ENCODE data around the gene KDM4C. TPM values are rescaled to one million over a fixed set of nuclear protein-coding genes. Genes with fewer than 3 reads are reported as not detected.

The KDM4C gene
- total and polyA plus RNA-seq, 2 of the 13 experiments (the other 11 are each of a cell fraction or from before 2014, with no cell fraction given): 19.4 to 23.6 TPM

- TF ChIP-seq, protein P1, sequence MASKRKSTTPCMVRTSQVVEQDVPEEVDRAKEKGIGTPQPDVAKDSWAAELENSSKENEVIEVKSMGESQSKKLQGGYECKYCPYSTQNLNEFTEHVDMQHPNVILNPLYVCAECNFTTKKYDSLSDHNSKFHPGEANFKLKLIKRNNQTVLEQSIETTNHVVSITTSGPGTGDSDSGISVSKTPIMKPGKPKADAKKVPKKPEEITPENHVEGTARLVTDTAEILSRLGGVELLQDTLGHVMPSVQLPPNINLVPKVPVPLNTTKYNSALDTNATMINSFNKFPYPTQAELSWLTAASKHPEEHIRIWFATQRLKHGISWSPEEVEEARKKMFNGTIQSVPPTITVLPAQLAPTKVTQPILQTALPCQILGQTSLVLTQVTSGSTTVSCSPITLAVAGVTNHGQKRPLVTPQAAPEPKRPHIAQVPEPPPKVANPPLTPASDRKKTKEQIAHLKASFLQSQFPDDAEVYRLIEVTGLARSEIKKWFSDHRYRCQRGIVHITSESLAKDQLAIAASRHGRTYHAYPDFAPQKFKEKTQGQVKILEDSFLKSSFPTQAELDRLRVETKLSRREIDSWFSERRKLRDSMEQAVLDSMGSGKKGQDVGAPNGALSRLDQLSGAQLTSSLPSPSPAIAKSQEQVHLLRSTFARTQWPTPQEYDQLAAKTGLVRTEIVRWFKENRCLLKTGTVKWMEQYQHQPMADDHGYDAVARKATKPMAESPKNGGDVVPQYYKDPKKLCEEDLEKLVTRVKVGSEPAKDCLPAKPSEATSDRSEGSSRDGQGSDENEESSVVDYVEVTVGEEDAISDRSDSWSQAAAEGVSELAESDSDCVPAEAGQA (IDR thresholded peaks at IDR 0.05; ENCODE audit: low read depth): peak; percentile 81; the same call in 1 of the 2 replicates
- TF ChIP-seq, protein P1 (CRISPR knock-in tag; IDR thresholded peaks at IDR 0.05; ENCODE audit: borderline replicate concordance): no peak
- peak; percentile 40; the same call in 1 of the 2 replicates for TF ChIP-seq NKX3-1 (CRISPR knock-in tag; IDR thresholded peaks at IDR 0.05)
- peak; percentile 80 for TF ChIP-seq ZSCAN21 (CRISPR knock-in tag; IDR thresholded peaks at IDR 0.05; ENCODE audit: borderline replicate concordance)
- TF ChIP-seq ZNF761 (CRISPR knock-in tag; conservative IDR thresholded peaks at IDR 0.05): 0 out of 2 replicates have a peak, but pooled peaks have one; percentile 28
- no peak for TF ChIP-seq ZNF101 (CRISPR knock-in tag; IDR thresholded peaks at IDR 0.05; ENCODE audit: borderline replicate concordance, low read depth)
- peak; percentile 74 for TF ChIP-seq ZBTB7B (CRISPR knock-in tag; IDR thresholded peaks at IDR 0.05)
- TF ChIP-seq ZNF512B (CRISPR knock-in tag; IDR thresholded peaks at IDR 0.05; ENCODE audit: borderline replicate concordance): 0 out of 2 replicates have a peak, but pooled peaks have one; percentile 36
- TF ChIP-seq PHF8 (CRISPR knock-in tag; IDR thresholded peaks at IDR 0.05): peak; percentile 93
- TF ChIP-seq NR2F1 (CRISPR knock-in tag; IDR thresholded peaks at IDR 0.05): peak in 1 of 2 experiments; percentile 3; a peak in 2 of 4 replicates
- TF ChIP-seq MATR3 (CRISPR knock-in tag; IDR thresholded peaks at IDR 0.05): no peak
- TF ChIP-seq, protein P2, sequence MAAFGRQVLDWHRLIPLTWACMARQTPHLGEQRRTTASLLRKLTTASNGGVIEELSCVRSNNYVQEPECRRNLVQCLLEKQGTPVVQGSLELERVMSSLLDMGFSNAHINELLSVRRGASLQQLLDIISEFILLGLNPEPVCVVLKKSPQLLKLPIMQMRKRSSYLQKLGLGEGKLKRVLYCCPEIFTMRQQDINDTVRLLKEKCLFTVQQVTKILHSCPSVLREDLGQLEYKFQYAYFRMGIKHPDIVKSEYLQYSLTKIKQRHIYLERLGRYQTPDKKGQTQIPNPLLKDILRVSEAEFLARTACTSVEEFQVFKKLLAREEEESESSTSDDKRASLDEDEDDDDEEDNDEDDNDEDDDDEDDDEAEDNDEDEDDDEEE (CRISPR knock-in tag; IDR thresholded peaks at IDR 0.05): peak; percentile 35; the same call in 1 of the 2 replicates
- TF ChIP-seq, protein P3, sequence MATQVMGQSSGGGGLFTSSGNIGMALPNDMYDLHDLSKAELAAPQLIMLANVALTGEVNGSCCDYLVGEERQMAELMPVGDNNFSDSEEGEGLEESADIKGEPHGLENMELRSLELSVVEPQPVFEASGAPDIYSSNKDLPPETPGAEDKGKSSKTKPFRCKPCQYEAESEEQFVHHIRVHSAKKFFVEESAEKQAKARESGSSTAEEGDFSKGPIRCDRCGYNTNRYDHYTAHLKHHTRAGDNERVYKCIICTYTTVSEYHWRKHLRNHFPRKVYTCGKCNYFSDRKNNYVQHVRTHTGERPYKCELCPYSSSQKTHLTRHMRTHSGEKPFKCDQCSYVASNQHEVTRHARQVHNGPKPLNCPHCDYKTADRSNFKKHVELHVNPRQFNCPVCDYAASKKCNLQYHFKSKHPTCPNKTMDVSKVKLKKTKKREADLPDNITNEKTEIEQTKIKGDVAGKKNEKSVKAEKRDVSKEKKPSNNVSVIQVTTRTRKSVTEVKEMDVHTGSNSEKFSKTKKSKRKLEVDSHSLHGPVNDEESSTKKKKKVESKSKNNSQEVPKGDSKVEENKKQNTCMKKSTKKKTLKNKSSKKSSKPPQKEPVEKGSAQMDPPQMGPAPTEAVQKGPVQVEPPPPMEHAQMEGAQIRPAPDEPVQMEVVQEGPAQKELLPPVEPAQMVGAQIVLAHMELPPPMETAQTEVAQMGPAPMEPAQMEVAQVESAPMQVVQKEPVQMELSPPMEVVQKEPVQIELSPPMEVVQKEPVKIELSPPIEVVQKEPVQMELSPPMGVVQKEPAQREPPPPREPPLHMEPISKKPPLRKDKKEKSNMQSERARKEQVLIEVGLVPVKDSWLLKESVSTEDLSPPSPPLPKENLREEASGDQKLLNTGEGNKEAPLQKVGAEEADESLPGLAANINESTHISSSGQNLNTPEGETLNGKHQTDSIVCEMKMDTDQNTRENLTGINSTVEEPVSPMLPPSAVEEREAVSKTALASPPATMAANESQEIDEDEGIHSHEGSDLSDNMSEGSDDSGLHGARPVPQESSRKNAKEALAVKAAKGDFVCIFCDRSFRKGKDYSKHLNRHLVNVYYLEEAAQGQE (IDR thresholded peaks at IDR 0.05; ENCODE audit: borderline replicate concordance in 1 of 2, low read depth in 1 of 2, low read length in 2 of 2): peak in 1 of 2 experiments; percentile 64; a peak in 1 of 4 replicates
Observed at GRCh38 chr9:6715755-6716643, 41.8 kb upstream of the KDM4C start (continued).
